GM19099 (cell line): ENCODE data around the gene SLC2A14.

ENCODE experiments used
- POLR2A ChIP-seq: IDR thresholded peaks from 3 replicates; pipeline ENCODE4 v1.6.1; 2011; ENCODE audit warnings: low read depth; ENCODE audit not compliant: insufficient read length; ENCODE audit errors: extremely low read depth

SLC2A14 gene

DNA sequence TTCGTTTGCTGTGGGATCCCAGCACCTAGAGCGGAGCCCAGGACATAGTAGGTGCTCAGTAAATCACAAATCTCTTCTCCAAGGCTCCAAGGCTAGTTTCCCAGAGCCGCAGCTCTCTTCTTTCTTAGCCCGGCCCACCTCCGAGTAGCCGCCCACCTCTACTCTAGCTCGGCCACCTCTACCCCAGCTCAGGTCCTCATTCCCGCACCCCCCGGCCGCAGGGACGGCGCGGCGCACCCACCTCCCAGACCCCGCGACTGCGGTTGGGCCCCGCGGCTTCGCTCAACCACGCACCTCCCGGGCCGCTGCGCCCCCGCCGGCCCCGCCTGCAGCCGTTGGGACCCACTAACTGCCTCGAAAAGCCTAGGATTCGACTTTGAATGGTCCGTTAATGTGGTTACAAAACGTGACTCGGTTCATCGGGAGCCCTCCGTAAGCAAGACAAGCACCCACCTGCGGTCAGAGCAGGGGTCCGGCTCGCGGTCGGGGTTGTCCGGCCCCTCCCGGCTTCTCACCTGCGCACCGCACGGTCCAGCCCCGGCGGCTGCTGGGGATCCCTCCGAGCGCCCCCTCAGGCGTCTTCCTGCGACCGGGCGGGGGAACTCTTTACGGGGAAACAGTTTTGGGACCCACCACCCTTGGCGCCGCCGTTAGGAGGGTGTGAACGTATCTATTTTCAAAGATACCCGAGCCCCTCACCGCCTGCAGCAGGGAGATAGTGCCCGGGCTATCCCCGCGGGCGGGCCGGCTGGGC is at the start of gene SLC2A14:
Gene SLC2A14 (minus strand): TSS at position 350 of the 754 bp plus-strand sequence. CDS start 3,035 bp downstream, outside the sequence.
- TF ChIP-seq POLR2A = no peak

DNA sequence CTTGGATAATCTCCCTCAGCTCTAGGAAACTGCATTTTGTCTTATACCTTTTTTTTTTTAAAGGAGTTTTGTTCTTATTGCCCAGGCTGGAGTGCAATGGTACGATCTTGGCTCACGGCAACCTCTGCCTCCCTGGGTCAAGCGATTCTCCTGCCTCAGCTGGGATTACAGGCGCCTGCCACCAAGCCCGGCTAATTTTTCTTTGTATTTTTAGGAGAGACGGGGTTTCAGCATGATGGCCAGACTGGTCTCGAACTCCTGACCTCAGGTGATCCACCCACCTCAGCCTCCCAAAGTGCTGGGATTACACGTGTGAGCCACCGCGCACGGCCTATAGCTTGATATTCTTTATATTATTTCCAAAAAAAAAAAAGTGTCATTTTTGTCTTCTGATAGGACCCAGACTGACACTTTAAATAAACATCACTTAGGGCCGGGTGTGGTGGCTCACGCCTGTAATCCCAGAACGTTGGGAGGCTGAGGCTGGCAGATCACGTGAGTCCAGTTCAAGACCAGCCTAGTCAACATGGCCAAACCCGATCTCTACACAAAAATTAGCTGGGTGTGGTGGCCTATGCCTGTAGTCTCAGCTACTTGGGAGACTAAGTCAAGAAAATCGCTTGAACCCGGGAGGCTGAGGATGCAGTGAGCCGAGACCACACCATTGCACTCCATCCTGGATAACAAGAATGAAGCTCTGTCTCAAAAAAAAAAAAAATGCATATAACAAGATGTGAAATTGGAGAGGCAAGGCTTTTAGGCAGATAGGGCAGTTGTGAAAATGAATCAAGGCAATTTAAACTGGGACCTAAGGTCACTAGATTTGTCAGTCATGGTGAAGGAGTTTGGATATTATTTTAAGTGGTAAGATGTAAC is 44.9 kb upstream of the SLC2A14 start:
- no peak for TF ChIP-seq POLR2A

DNA sequence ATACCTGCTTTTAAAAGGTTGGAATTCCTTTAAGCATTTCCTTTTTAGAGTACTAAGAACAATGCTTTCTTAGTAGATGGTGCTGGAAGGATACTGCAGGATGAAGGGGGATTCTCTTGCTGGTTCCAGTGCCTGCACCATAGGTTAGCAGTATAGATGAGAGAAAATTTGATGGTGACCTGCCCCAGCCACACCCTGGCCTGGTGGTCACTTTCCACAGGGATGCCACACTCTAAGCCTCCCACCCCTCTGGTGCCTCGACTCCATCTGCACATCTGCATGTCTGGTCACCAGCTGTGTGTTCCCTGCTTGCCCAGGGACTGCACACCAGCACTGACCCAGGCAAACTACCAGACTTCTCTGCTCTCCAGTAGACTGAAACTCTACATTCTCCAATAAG is 44.2 kb upstream of the SLC2A14 start:
- no peak for TF ChIP-seq POLR2A

DNA sequence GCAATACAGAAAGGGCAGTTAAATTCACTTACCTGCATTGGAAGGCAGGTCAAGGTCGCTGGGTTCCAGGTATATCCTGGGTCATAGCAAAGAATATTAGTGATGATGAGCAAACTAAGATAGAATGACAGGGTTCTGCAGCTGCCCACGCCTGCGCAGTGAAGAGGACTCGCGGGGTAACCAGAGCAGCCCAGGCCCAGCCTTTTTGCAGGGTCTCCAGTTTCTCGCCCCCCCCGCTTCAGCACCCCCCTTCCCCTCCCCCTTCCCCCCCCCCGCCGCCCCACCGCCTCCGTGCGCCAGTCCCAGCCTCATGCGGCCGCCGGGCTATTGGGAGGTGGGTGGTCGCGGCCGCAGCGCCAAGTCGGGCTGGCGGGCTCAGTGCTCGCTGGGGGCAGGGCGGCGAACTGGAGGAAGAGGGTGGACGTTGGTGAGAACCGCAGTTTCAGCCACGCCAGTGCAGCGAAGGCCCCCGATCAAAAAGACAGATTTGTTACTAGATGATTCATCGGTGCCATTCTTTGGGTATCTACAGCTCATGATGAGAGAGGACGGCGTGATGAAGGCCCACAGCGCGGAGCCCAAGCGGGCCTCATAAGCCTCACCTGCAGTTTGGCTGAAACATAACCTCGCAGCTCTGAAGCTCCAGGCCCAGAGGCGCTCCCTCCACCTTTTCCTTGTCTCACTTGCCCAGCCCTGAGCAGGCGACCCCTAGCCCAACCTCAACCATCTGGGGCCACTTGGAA is 43.1 kb upstream of the SLC2A14 start:
- TF ChIP-seq POLR2A = no peak

DNA sequence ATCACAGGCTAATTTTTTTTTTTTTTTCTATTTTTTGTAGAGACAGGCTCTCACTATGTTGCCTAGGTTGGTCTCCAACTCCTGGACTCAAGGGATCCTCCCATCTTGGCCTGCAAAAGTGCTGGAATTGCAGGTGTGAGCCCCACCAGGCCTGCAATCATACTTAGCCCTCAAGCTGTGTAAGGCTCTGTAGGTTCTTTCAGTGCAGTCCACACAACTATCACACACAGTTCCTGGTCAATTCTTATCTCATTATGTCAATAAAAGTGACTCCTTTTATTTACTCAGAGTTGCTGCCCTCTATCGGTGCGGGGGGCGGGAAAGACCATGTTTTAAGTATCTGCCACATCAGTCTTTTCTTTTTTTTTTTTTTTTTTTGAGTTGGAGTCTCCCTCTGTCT is 34.3 kb upstream of the SLC2A14 start:
- TF ChIP-seq POLR2A = no peak

DNA sequence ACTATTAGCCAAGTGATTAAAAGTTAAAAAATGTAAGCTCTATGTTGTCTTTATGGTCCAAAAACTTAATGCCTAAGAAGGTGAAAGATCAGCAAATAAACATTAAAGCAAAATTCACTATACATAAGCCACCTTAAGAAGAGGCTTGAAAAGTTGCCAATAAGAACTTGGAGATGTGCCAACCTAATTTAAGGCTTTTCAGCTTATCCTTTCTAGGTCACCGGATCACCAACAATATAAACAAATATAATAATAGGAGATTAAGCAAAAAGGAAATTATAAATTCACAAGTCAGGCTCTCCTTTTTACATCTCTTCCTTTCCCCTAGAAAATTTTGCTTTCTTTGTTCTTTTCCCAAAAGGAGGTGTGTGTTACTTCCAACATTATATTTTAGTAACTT is 32.4 kb upstream of the SLC2A14 start:
- no peak for TF ChIP-seq POLR2A

DNA sequence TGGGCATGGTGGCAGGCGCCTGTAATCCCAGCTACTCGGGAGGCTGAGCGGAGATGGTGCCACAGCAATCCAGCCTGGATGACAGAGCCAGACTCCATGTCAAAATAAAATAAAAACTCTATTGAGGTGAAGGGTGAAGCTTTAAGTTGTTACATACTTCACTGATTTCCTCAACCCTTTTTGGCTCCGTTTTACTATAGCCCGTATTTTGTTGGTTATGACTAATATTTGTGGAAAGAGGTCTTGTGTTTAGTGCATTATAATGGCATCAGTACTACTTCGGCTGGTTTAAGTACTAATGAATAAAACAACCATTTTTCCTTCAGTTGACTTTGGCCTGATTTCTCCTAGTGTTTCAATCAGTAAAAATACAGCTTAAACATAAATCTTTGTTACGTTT is 27.0 kb upstream of the SLC2A14 start:
- TF ChIP-seq POLR2A = no peak

DNA sequence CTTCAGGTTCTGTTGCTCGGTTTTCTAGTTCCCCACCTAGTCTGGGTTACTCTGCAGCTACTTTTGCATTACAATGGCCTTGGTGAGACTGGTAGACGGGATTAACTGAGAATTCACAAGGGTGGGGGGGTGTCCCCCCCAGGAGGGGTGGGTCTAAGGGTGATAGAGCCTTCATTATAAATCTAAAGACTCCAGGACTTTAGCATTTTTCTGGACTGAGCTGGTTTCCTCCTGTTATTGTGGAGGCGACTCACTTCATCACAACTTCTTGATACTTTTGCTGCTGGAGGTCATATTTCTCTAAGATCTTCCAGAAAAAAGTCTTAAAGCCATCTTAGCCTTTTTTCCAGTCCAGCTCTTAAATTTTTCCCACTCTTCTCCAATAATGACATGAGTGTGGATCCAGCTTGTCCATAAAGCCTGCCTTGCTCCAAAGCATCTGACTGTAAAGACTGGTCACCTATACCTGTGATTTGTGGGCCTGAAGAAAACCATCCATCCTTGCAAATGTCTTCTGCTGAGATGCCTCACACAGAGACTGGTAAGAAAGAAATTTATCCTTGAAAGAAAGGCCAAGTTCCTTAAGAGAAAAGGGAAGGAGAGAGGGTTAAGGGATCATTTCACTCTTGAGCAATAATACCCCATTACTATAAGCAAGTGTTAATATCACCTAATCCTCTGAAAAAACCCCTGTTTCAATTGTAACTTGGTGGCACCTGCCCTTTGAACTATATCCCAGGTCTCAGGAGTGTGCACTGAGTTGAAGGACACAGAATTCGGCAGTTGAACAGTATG is 19.7 kb upstream of the SLC2A14 start:
- TF ChIP-seq POLR2A = no peak

DNA sequence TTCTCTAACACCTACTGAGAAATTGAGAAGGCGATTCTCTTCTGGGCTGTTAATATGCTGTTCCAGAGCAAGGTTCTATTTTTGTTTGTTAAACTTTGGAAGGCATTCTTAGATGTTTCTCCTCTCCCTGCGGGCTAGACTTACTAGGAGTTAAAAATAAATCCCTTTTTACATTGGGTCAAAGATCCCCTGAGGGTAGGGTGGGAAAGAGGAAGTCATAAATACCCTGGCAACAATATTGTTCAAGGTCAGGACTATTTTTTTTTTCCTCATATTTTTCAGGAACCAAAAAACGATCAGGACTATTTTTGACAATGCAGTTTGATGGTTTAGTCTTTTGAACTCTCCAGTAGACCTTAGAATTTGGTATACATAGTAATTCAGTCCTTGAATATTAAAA is 12.0 kb upstream of the SLC2A14 start:
- TF ChIP-seq POLR2A = no peak

DNA sequence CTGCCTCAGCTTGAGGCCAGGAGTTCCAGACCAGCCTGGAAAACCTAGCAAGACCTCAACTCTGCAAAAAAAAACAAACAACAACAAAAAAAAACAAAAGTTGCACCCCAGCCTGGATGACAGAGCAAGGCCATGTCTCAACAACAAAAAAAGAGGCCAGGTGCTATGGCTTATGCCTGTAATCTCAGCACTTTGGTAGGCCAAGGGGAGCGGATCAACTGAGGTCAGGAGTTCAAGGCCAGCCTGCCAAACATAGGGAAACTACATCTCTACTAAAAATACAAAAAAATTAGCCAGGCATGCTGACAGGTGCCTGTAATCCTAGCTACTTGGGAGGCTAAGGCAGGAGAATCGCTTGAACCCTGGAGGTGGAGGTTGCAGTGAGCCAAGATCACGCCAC is 6.5 kb upstream of the SLC2A14 start:
- TF ChIP-seq POLR2A = no peak

DNA sequence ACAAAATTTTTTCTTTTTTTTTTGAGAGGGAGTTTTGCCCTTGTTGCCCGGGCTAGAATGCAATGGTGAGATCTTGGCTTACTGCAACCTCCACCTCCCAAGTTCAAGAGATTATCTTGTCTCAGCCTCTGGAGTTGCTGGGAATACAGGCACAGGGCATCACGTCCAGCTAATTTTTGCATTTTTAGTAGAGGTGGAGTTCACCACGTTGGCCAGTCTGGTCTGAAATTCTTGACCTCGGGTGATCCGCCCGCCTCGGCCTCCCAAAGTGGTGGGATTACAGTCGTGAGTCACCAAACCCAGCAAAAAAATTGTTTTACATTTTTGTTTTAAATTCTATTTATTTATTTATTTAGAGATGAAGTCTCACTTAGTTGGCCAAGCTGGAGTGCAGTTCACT is 4.7 kb upstream of the SLC2A14 start:
- no peak for TF ChIP-seq POLR2A

DNA sequence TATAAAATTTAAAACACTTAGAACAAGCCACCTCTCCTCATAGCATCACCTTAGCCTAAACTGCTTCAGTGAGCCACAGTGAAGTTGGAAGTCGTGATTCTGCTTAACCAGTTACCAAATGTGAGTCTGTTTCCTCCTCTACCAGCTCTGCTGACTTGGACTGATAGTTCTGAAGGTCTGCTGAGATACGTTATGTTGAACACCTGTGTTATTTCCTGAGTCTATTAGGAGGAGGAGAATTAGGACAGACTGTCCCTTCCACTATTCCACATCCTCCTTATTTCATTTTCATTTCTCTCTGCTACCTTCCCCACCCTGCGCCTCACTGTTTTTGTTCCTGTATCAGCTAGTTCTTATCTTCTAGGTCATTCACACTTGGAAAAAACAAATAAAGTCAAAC is 2.4 kb downstream of the SLC2A14 start:
- TF ChIP-seq POLR2A = no peak

DNA sequence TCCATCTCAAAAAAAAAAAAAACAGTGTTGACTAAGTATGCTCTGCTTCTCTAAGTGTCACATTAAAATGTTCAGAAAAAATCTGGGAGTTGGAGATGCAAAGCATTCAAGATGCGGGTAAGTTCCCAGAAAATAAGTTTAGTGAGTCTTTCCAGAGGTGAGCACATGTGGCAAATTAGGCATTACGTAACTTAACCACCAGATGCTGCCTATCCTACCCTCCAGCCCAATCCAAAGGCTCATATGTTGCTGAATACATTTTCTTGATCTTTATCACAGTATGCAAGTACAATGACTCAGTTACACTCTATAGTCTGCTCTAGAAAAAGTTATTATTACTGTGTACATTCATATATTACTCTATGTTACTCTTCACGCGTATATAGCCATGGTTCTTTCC is 3.6 kb downstream of the SLC2A14 start:
- no peak for TF ChIP-seq POLR2A

DNA sequence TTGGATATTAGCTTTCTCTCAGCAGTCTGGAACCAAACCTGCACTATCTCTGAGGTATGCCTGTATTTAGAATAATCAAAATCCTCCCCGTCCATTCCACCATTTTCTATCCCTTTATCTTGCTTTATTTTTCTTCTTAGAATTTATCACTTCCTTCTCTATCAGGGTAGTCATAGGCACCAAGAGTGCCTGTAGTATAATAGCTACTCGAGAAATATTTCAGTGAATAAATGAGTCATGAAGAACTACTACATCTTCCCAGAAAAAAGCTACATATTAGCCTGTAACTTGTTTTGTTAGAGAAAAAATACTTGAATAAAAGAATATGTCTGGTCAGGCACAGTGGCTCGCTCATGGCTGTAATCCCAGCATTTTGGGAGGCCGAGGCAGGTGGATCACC is 4.3 kb downstream of the SLC2A14 start:
- no peak for TF ChIP-seq POLR2A
